ENCODE data around the gene PPIE.
"Not testable (repeated sequence)": the region's sequence is repeated elsewhere in the genome, so short reads cannot be mapped to it uniquely, and the experiment has no call there.

DNA sequence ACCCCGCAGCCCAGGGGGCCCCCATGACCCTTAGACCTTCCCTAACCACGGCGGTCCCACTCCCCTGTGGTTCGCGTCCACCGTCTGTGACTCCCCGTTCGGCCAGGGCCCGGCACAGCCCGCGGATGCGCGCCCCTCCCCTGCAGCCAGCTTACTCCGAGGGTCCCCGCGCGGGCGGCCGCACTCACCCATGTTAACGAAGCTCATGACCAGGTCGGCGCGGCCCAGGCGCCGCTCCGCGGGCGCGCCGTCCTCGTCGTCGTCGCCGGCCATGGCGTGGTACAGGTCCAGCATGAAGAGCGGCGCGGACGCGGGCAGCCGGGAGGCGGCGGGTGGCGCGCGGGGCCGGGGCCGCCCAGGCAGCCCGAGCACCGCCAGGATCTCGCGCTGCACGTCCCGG, 49.3 kb downstream of the PPIE start:
- TF ChIP-seq, protein P1, sequence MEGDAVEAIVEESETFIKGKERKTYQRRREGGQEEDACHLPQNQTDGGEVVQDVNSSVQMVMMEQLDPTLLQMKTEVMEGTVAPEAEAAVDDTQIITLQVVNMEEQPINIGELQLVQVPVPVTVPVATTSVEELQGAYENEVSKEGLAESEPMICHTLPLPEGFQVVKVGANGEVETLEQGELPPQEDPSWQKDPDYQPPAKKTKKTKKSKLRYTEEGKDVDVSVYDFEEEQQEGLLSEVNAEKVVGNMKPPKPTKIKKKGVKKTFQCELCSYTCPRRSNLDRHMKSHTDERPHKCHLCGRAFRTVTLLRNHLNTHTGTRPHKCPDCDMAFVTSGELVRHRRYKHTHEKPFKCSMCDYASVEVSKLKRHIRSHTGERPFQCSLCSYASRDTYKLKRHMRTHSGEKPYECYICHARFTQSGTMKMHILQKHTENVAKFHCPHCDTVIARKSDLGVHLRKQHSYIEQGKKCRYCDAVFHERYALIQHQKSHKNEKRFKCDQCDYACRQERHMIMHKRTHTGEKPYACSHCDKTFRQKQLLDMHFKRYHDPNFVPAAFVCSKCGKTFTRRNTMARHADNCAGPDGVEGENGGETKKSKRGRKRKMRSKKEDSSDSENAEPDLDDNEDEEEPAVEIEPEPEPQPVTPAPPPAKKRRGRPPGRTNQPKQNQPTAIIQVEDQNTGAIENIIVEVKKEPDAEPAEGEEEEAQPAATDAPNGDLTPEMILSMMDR (IDR thresholded peaks at IDR 0.05), result not testable (repeated sequence)
- not testable (repeated sequence) for TF ChIP-seq EP300 (IDR thresholded peaks at IDR 0.05)
